PFSK-1 (cell line): ENCODE results near the gene SLC7A6.

Experiments used
- FOXP2 ChIP-seq: optimal IDR thresholded peaks from 2 replicates; pipeline ENCODE3; 2011; ENCODE audit warnings: borderline replicate concordance, control low read depth, inconsistent platforms; ENCODE audit not compliant: insufficient read depth; ENCODE audit errors: extremely low read length, extremely low read depth
- POLR2AphosphoS5 ChIP-seq: IDR thresholded peaks from 2 replicates; pipeline ENCODE4 v1.6.1; 2012; ENCODE audit warnings: low read depth, mild to moderate bottlenecking, control low read depth, low read length, moderate library complexity
- REST ChIP-seq, 2 experiments: IDR thresholded peaks; 2 replicates each; pipeline versions ENCODE4 v1.6.1 to v1.8.0; 2011 to 2012; ENCODE audit warnings: low read depth in 2 of 2, low read length in 2 of 2, control low read depth in 1 of 2, inconsistent platforms in 1 of 2, mild to moderate bottlenecking in 1 of 2, moderate library complexity in 1 of 2; ENCODE audit not compliant: insufficient read depth in 1 of 2
- SIN3A ChIP-seq: IDR thresholded peaks from 2 replicates; pipeline ENCODE4 v1.6.1; 2012; ENCODE audit warnings: mild to moderate bottlenecking, low read length, moderate library complexity, borderline replicate concordance; ENCODE audit not compliant: insufficient read depth
- TAF1 ChIP-seq: IDR thresholded peaks from 2 replicates; pipeline ENCODE4 v1.6.1; 2012; ENCODE audit warnings: low read length, control low read depth, borderline replicate concordance; ENCODE audit not compliant: insufficient read depth

The SLC7A6 gene

DNA sequence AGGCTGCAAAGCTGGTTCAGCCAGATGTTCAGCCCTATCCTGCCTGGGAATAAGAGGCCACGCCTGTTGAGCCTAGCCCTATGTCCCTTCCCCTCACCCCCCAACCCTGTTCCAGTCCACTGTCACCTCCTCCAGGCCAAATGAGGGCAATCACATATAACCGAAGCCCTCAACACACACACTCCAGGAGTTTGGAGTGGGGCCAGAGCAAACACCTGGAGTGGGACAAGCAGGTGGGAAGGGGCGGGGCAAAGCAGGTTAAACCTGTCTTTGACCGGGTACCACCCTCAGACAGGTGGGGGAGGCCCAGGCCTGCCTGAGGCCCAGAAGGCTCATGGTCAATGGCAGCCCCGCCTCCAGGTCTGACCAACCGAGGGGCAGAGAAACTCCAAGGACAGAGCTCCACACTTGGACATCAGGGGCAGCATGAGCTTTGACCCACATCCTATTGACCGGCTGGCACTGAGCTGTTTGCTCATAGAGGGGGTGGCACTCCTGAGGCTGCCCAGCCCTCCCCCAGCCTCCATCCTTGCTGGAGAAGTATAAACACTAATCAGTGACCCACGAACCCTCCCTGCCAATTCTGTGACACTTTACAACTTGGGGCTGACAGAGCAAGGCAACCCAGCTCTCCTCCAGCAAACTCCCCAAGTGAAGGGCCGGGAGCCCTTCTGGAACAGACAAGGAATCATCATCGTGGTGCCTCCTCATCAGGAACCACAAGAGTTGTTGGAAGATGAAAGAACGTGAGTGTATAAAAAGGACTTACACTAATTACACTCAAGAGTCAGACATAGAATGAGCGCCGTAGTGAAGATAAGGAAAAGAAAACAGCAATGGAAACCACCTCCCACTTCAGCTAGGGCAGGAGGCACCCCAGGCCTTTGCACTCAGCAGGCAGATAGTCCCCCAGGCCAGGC lies 29.9 kb upstream of the SLC7A6 start:
- TF ChIP-seq SIN3A, result no peak
- TF ChIP-seq FOXP2, result no peak
- TF ChIP-seq POLR2AphosphoS5, result no peak
- TF ChIP-seq TAF1, result no peak
- TF ChIP-seq REST (IDR thresholded peaks at IDR 0.05; ENCODE audit: insufficient read depth in 1 of 2, low read depth in 2 of 2, low read length in 2 of 2), result no peak

GRCh38 chr16:68235108-68235886 lies 29.0 kb upstream of the SLC7A6 start:
- no peak for TF ChIP-seq FOXP2
- TF ChIP-seq SIN3A, result no peak
- no peak for TF ChIP-seq REST (IDR thresholded peaks at IDR 0.05; ENCODE audit: insufficient read depth in 1 of 2, low read depth in 2 of 2, low read length in 2 of 2)
- TF ChIP-seq POLR2AphosphoS5, result no peak
- no peak for TF ChIP-seq TAF1

GRCh38 chr16:68235887-68236136 lies 28.5 kb upstream of the SLC7A6 start, which contains the start of gene ESRP2:
TSS of gene ESRP2 (minus strand) at chr16:68236127. CDS start at chr16:68236045, 82 bp downstream.
- TF ChIP-seq REST (IDR thresholded peaks at IDR 0.05; ENCODE audit: insufficient read depth in 1 of 2, low read depth in 2 of 2, low read length in 2 of 2), result no peak
- no peak for TF ChIP-seq SIN3A
- TF ChIP-seq TAF1, result no peak
- TF ChIP-seq POLR2AphosphoS5, result no peak
- no peak for TF ChIP-seq FOXP2

DNA sequence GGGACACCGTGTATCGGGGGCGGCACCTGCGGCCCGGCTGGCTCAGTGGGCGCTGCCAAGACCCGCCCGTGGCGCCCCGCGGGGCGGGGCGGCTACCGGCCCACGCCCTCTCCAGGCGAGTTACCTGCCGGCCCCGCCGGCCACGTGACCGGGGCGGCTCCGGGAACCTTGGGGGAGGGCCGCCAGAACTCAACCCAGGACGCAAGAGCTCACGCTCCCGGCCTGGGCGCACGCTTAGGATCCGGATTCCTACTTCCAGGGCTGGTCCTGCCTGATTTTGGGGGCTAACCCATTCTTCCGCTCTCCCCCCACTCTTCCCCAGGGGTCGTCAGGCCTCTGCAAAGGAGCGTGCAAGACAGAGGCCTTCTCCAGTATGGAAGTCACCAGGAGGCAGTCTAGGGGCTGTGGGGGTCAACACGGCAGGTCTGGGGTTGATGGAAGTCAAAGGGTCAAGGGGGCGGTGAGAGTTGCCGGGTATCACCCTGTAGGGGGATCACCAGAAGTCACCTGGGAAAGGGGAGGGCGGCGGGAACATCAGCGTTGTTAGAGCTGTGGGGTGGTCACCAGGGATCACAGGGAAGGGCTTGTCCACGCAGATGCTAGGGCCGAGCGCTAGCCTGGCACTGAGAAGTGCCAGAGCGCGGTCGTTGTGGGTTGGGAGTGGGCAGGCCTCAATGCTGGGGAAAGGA lies 28.0 kb upstream of the SLC7A6 start:
- TF ChIP-seq REST (IDR thresholded peaks at IDR 0.05; ENCODE audit: insufficient read depth in 1 of 2, low read depth in 2 of 2, low read length in 2 of 2) (no peak), POLR2AphosphoS5 (no peak), FOXP2 (no peak), TAF1 (no peak), SIN3A (no peak)
